Hippocampal formation (tissue), 2 donors: Measurements from ENCODE around the gene RNF4.
"Not testable (repeated sequence)": the region's sequence is repeated elsewhere in the genome, so short reads cannot be mapped to it uniquely, and the experiment has no call there.

Experiments used
- DNase-seq, 2 donors: peaks; one replicate each; lab custom pipeline; 2025; lab: John Stamatoyannopoulos, UW

The RNF4 gene

GRCh38 chr4:2534904-2535375 lies 66.0 kb downstream of the RNF4 start:
- DNase-seq = no peak

- DNase-seq = peak; percentile 33 to 43
Measured at GRCh38 chr4:2535376-2536192, 66.7 kb downstream of the RNF4 start.

DNA sequence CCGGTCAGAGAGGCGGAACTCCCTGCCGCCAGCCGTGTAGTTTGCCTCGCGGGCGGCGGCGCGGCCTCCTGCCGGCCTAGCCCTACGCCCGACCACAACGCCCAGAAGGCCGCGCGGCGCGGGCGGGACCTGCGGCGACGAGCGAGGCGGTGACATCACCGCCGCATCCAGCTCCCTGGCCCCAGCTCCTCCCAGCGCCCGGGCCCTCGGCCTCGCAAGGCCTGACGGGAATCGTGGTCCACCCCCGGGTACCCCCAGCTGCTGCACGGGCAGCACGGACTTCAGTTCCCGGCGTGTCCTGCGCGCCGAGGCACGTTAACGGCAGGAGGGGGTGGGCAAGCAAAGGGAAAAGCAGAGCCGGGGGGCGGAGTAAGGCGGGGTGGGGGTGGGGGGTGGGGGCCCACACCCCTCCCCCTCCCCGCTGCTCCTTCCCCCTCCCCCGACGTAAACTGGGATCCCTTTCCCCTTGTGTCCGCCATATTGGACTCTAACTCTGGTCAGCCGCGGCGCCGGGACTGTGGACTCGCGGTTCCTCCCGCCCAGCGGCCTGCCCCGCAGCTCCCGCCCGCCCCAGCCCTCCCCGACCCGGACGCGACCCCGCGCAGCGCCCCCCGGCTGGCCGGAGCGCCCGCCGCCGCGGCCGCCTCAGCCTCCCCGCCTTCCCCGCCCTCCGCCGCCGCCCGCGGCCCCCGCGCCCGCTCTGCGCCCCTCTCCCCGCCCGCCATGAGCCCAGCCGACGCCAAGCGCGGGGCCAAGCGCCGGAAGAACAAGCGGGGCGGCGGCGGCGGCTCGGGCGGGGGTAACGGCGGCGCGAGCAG lies 67.5 kb downstream of the RNF4 start, which contains the start of gene FAM193A:
Gene FAM193A (plus strand): TSS at position 455 of the 818 bp plus-strand sequence. CDS start 269 bp downstream, at position 724.
- DNase-seq = peak; percentile 99

GRCh38 chr4:2537011-2537830 lies 68.3 kb downstream of the RNF4 start:
- DNase-seq = no peak

- DNase-seq = not testable (repeated sequence)
Measured at GRCh38 chr4:2543580-2544191, 74.8 kb downstream of the RNF4 start.

DNA sequence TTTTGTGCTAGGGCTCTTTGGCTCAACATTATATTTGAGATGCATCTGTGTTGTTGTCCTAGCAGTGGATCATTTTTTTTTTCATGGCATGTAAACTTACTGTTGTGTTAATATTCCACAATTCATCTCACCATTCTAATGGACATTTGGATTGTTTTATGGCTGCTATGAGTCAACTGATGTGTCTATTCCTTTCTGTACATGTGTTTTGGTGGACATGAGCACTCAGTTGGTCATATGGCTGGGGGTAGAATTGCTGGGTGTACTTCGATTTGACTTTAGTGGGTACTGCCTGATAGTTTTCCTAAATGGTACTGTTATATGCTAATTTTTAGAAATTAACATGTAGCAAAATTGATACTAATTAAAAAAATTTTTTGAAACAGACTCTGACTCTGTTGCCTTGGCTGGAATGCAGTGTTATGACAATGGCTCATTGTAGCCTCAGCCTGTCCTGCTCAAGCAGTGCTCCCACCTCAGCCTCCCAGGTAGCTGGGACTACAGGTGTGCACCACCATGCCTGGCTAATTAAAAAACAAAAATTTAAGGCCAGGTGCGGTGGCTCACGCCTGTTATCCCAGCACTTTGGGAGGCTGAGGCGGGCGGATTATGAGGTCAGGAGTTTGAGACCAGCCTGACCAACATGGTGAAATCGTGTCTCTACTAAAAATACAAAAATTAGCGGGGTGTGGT lies 76.6 kb downstream of the RNF4 start:
- DNase-seq = no peak

DNA sequence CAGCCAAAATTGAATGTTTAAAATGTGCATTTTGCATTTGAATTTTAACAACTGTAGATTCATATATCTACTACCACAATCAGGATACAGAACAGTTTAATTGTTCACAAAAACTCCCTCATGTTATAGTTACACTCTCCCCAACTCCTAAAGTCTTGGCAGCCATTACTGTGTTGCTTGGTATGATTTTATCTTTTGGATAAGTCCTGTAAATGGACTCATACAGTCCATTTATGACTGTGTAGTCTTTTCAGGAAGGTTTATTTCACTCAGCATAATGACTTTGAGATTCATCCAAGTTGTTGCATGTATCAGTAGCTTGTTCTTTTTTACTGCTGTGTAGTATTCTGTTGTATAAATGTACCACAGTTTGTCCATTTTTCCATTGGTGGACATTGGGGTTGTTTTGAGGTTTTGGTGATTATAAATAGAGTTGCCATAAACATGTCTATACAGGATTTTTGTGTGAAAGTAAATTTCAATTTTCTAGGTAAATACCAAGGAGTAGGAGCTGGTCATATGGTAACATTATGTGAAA lies 77.4 kb downstream of the RNF4 start:
- no peak for DNase-seq

GRCh38 chr4:2546961-2547691 lies 78.2 kb downstream of the RNF4 start:
- not testable (repeated sequence) for DNase-seq

DNA sequence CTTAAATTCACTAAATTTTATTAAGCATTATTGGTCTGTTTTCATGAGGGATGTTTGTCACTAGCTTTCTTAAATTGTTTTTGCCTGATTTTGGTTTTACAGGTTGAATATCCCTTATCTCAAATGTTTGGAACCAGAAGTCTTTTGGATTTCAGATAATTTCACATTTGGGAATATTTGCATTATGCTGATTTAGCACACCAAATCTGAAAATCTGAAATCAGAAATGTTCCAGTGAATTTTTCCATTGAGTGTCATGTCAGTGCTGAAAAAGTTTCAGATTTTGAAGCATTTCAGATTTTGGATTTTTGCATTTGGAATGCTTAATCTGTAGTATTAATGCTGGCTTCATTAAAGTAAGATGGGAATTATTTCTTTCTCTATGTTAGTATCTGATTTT lies 82.2 kb downstream of the RNF4 start:
- DNase-seq = no peak

GRCh38 chr4:2552806-2553205 lies 83.9 kb downstream of the RNF4 start:
- no peak for DNase-seq

DNA sequence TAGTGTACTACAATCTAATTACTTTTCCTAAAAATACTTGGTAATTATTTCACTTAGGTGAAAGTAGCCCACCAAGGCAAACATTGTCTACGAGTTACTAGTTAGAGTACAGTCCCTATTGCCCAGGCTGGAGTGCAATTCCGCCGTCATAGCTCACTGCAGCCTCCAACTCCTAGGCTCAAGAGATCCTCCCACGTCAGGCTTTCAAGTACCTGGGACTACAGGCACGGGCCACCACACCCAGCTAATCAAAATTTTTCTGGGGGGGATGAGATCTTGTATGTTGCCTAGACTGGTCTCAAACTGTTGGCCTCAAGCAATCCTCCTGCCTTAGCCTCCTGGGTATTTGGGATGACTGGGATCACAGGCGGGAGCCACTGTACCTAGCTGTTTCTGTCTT lies 89.4 kb downstream of the RNF4 start:
- DNase-seq = no peak

DNA sequence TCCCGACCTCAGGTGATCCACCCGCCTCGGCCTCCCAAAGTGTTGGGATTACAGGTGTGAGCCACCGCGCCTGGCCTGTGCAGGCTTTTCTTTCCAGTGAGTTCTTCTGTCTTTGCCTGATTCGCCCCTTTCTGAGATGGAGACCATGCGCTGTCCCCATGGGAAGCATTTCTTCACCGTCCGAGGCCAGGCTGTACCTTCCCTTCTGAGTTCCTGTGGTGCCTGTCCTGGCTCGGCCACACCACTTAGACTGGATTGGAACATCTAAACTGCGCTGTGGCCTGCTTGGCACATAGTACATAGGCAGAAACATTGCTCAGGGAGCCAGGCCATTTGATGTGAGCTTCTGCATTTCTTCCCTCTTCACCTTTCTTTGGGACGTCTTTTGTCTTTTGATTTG lies 91.3 kb downstream of the RNF4 start:
- DNase-seq = no peak
